GM18868 (cell line): ENCODE results near the gene ST7L.

ENCODE experiments used
- ATAC-seq: cut with Tn5 transposase; IDR thresholded peaks from one replicate; pipeline ENCODE4 v1.9.1; 2021; ENCODE audit warnings: mild to moderate bottlenecking, moderate library complexity; ENCODE audit not compliant: unreplicated experiment

Gene ST7L

GRCh38 chr1:112517231-112517630, 101.7 kb downstream of the ST7L start:
- ATAC-seq = no peak

GRCh38 chr1:112516141-112516540, 102.8 kb downstream of the ST7L start:
- ATAC-seq = no peak

GRCh38 chr1:112515311-112516009, 103.5 kb downstream of the ST7L start:
- no peak for ATAC-seq

GRCh38 chr1:112514901-112515300, 104.0 kb downstream of the ST7L start:
- no peak for ATAC-seq

- ATAC-seq = no peak
Measured at GRCh38 chr1:112513112-112513870, 105.7 kb downstream of the ST7L start.

DNA sequence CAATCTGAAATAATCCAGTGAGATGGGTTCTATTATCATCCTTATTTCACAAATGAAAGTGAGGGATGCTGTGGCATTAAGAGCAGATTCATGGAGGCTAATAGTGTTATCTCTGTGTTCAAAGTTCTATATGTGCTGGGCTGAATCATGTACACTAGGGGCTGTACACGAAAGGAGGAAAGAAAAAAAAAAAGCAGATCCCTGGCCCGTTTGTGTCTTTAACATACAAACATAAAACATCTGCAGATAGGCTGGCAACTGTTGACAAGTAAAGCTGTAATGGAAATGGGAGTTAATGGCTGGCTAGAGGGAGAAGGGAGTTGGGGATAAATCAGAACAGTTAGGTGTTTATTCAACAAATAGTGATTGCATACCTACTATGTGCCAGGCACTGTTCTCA, 107.0 kb downstream of the ST7L start:
- no peak for ATAC-seq

DNA sequence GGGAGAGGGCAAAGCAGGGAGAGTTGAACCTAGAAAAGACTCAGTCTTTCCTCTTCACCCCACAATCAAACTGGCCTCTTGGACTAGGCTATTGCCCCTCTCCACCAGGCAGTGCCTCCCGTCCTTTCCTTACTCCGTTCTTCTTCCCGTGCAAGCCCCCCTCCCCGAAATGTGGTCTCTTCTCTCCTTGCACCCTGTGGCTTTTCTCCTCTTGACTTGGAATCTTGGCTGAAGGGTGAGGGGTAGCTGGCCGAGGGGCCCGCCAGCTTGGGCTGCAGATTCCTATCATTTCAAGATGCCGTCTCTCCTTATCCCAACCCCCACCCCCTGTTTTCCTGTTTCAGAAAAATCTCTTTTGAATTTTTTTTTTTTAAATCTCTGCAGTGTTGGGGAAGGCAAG, 108.6 kb downstream of the ST7L start:
- ATAC-seq = no peak

DNA sequence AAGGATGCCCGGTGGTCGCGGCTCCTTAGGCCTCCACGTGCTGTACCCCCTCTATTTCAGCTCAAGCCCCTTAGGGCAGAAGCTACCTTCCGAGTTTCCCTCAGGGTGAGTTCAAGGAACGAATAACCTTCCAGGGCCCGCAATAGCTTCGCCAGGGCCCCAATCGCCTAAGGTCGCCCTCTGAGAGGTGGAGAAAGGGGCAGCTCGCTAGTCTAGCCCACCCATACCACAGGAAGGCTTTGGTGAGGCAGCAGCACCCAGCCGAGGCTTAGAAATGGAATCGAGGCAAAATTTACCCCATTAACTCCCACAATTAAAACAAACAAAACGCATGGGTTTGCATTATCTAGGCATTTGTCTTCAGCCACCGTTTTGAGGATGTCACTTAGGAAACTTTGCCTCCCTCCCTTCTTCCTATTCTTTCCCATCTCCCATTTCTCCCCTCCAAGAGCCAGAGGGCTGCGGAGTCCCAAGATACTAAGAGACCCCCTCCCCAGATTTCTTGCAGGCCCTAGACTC, 109.2 kb downstream of the ST7L start:
- no peak for ATAC-seq

DNA sequence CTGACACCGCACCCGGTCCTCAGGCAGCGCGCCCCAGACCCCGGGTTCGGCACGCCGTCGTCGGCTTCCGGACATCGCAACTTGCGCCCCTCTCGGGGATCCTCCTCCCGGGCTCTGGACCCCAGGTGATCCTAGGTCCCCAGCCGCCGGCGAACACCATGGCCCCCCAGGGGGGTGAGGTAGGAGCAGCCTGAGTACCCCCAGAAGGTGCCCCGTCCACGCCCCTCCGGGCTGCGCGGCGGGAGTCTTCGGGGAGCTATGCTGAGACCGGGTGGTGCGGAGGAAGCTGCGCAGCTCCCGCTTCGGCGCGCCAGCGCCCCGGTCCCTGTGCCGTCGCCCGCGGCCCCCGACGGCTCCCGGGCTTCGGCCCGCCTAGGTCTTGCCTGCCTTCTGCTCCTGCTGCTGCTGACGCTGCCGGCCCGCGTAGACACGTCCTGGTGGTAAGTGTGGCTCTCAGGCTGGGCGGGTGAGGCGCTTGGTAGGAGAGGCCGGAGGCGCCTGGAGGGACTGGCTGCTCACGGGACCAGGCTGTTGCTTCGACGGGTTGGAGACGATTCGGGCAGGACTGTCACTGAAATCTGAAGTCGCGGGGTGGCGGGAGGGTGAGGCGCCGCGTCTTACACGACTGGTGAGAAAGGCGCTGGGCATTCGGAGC, 109.8 kb downstream of the ST7L start:
- no peak for ATAC-seq

DNA sequence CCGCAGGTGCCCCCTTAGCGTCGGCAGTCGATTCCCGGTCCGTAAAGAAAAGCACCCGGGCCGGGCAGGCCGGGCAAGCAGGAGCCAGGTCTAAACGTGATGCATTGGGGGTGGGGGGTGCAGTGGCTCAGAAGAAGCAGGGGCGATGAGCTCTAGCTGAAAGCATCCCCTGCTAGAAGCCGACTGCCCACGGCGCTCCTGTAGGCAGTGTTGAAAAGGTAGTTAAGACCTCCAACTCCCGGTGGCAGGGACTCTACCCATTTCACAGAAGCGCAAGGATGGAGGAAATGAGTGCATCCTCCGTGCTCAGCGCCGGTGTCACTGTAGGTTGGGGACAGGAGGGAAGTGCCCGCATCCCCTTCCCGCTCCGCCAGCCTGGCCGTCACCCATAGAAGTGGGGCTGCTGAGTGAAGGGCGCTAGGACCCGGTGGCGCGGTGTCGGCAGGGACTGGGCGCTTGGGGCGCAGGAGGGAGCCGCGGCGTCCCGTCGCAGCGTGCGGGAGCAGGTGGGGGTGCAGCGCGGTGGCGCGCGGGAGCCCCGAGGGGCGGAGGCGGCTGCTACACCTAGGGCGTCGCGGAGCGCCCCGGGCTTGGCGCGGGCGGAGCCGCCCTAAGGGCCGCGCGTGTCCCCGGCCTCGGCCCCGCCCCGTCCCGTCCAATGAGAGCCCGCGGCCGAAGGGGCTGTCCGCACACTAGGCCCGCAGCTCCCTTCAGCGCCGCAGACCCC, 110.5 kb downstream of the ST7L start, which contains the start of gene WNT2B:
Gene WNT2B (plus strand): TSS at position 688 of the 727 bp plus-strand sequence. CDS start 298 bp downstream, outside the sequence.
- ATAC-seq = peak; percentile 62

DNA sequence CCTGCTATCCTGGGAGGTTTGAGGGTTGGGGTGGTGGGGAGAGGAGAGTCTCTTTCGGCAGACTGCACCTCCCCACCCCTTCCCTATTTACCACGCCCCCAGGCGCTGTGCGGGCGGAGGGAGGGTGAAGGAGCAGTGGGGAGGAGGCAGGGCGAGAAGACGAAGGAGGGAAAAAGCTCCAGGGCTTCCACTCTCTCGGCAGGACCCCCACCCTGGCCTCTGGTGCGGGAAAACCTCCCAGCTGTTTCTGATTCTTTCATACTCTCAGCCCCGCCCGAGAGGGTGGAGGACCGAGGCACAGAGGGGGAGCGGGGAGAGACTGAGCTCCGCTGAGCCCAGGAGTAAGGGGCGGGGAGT, 111.0 kb downstream of the ST7L start:
- ATAC-seq = no peak

GRCh38 chr1:112507336-112507735, 111.6 kb downstream of the ST7L start:
- no peak for ATAC-seq

GRCh38 chr1:112506731-112507130, 112.2 kb downstream of the ST7L start:
- no peak for ATAC-seq

DNA sequence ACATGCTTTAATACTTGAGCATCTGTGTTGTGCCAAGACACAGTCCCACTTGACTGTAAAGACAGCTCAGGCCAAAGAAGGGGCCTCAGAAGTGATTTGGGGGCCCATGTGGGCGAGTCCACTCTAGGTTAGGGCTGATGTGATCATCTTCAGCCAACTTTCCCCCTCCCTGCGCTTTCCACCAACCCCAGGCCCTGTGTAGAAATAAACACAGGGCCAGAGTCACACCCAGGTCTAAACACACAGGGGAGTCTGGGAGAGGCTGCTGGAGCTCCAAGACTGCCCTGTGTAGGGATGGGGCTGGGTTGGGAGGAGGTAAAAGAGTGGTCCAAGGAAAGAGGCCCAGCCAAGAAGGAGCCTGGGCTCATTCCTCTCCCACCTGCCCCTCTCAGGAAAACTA, 112.6 kb downstream of the ST7L start:
- no peak for ATAC-seq

- ATAC-seq = no peak
Measured at GRCh38 chr1:112505878-112506277, 113.1 kb downstream of the ST7L start.

DNA sequence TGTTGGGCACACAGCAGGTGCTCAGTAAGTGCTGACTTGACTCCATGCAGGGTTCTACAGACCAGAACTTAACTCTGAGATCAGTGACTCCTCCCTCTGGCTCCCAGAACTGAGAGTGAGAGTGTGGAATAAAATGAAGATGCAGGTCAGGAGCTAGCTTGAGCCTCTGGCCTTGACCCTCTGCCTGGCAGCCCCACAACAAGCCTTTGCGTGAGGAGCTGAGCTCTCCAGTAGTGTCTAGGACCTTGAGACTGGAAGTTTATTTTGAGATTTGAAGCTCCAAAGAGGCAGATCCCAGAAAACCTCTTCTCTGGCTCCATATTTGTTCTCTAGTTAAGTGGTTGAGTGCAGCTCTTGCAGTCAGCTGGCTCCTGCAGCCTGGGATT, 113.5 kb downstream of the ST7L start:
- no peak for ATAC-seq

- ATAC-seq = no peak
Measured at GRCh38 chr1:112504661-112505399, 114.1 kb downstream of the ST7L start.

- ATAC-seq = no peak
Measured at GRCh38 chr1:112504001-112504660, 114.8 kb downstream of the ST7L start.

GRCh38 chr1:112502826-112503225, 116.1 kb downstream of the ST7L start:
- no peak for ATAC-seq
